Measurements from ENCODE around the gene KCTD2. TPM values are rescaled to one million over a fixed set of nuclear protein-coding genes. Genes with fewer than 3 reads are reported as not detected.

The KCTD2 gene
- total and polyA plus RNA-seq, 9 of the 15 experiments (the other 6 are each of a cell fraction or from before 2014, with no cell fraction given), result 1.7 to 32.9 (median 15.8) TPM

DNA sequence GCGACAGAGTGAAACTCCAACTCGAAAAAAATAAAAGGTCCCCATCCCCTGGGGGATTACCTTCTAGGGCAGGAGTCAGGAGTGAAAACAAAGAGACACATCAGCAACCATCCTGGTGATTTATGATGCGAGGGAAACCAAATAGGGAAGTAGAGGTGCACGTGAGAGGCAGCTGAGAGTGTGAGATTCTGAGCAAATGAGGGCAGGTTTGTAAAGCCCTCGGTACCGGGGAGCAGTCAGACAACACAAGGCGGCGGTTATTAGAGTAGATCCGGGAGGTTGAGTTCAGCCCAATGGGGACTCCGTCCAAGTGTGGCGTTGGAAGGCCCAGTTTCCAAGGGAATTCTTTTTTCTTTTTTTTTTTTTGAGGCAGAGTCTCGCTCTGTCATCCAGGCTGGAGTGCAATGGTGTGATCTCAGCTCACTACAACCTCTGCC is 55.4 kb downstream of the KCTD2 start (continued):
- TF ChIP-seq, protein P1, sequence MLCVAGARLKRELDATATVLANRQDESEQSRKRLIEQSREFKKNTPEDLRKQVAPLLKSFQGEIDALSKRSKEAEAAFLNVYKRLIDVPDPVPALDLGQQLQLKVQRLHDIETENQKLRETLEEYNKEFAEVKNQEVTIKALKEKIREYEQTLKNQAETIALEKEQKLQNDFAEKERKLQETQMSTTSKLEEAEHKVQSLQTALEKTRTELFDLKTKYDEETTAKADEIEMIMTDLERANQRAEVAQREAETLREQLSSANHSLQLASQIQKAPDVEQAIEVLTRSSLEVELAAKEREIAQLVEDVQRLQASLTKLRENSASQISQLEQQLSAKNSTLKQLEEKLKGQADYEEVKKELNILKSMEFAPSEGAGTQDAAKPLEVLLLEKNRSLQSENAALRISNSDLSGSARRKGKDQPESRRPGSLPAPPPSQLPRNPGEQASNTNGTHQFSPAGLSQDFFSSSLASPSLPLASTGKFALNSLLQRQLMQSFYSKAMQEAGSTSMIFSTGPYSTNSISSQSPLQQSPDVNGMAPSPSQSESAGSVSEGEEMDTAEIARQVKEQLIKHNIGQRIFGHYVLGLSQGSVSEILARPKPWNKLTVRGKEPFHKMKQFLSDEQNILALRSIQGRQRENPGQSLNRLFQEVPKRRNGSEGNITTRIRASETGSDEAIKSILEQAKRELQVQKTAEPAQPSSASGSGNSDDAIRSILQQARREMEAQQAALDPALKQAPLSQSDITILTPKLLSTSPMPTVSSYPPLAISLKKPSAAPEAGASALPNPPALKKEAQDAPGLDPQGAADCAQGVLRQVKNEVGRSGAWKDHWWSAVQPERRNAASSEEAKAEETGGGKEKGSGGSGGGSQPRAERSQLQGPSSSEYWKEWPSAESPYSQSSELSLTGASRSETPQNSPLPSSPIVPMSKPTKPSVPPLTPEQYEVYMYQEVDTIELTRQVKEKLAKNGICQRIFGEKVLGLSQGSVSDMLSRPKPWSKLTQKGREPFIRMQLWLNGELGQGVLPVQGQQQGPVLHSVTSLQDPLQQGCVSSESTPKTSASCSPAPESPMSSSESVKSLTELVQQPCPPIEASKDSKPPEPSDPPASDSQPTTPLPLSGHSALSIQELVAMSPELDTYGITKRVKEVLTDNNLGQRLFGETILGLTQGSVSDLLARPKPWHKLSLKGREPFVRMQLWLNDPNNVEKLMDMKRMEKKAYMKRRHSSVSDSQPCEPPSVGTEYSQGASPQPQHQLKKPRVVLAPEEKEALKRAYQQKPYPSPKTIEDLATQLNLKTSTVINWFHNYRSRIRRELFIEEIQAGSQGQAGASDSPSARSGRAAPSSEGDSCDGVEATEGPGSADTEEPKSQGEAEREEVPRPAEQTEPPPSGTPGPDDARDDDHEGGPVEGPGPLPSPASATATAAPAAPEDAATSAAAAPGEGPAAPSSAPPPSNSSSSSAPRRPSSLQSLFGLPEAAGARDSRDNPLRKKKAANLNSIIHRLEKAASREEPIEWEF (CRISPR knock-in tag; IDR thresholded peaks at IDR 0.05), result 0 out of 2 replicates have a peak, but pooled peaks have one; percentile 33
- TF ChIP-seq SOX6 (IDR thresholded peaks at IDR 0.05), result peak; percentile 76; the same call in 1 of the 2 replicates
- no peak for TF ChIP-seq ADNP (tag; IDR thresholded peaks at IDR 0.05)
- TF ChIP-seq, protein P2, sequence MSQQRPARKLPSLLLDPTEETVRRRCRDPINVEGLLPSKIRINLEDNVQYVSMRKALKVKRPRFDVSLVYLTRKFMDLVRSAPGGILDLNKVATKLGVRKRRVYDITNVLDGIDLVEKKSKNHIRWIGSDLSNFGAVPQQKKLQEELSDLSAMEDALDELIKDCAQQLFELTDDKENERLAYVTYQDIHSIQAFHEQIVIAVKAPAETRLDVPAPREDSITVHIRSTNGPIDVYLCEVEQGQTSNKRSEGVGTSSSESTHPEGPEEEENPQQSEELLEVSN (IDR thresholded peaks at IDR 0.05; ENCODE audit: borderline replicate concordance in 1 of 2, extremely low read depth in 1 of 2, insufficient read depth in 1 of 2, insufficient read length in 1 of 2, low read depth in 1 of 2, low read length in 1 of 2, poor library complexity in 1 of 2, severe bottlenecking in 1 of 2), result peak; percentile 85 to 92
- TF ChIP-seq L3MBTL2 (IDR thresholded peaks at IDR 0.05), result peak; percentile 98
- TF ChIP-seq ATF7 (IDR thresholded peaks at IDR 0.05), result 0 out of 2 replicates have a peak, but pooled peaks have one; percentile 14
- peak; percentile 59; the same call in 1 of the 2 replicates for TF ChIP-seq SMARCE1 (IDR thresholded peaks at IDR 0.05)
- TF ChIP-seq, protein P3, sequence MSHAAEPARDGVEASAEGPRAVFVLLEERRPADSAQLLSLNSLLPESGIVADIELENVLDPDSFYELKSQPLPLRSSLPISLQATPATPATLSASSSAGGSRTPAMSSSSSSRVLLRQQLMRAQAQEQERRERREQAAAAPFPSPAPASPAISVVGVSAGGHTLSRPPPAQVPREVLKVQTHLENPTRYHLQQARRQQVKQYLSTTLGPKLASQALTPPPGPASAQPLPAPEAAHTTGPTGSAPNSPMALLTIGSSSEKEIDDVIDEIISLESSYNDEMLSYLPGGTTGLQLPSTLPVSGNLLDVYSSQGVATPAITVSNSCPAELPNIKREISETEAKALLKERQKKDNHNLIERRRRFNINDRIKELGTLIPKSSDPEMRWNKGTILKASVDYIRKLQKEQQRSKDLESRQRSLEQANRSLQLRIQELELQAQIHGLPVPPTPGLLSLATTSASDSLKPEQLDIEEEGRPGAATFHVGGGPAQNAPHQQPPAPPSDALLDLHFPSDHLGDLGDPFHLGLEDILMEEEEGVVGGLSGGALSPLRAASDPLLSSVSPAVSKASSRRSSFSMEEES (CRISPR knock-in tag; IDR thresholded peaks at IDR 0.05), result no peak
- TF ChIP-seq, protein P4, sequence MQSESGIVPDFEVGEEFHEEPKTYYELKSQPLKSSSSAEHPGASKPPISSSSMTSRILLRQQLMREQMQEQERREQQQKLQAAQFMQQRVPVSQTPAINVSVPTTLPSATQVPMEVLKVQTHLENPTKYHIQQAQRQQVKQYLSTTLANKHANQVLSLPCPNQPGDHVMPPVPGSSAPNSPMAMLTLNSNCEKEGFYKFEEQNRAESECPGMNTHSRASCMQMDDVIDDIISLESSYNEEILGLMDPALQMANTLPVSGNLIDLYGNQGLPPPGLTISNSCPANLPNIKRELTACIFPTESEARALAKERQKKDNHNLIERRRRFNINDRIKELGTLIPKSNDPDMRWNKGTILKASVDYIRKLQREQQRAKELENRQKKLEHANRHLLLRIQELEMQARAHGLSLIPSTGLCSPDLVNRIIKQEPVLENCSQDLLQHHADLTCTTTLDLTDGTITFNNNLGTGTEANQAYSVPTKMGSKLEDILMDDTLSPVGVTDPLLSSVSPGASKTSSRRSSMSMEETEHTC (IDR thresholded peaks at IDR 0.05), result peak; percentile 72; the same call in 1 of the 2 replicates
- TF ChIP-seq SRF (CRISPR knock-in tag; IDR thresholded peaks at IDR 0.05), result peak in 1 of 2 experiments; percentile 82; a peak in 2 of 4 replicates
- no peak for TF ChIP-seq ZNF717 (CRISPR knock-in tag; IDR thresholded peaks at IDR 0.05)
- no peak for TF ChIP-seq ZNF197 (CRISPR knock-in tag; IDR thresholded peaks at IDR 0.05; ENCODE audit: low read depth)
- TF ChIP-seq RCOR1 (IDR thresholded peaks at IDR 0.05; ENCODE audit: borderline replicate concordance in 1 of 2, low read depth in 2 of 2, low read length in 2 of 2), result peak in 1 of 2 experiments; percentile 54; a peak in 1 of 4 replicates
- peak; percentile 53; the same call in 1 of the 2 replicates for TF ChIP-seq RNF2 (IDR thresholded peaks at IDR 0.05)
- TF ChIP-seq DPF2 (IDR thresholded peaks at IDR 0.05), result 0 out of 2 replicates have a peak, but pooled peaks have one; percentile 17
- TF ChIP-seq TAL1 (IDR thresholded peaks at IDR 0.05), result peak; percentile 11; the same call in 1 of the 2 replicates
- TF ChIP-seq MBD2 (IDR thresholded peaks at IDR 0.05; ENCODE audit: borderline replicate concordance, low read depth), result no peak
- TF ChIP-seq NR4A1 (CRISPR knock-in tag; IDR thresholded peaks at IDR 0.05), result no peak
- TF ChIP-seq NR4A1 (tag; IDR thresholded peaks at IDR 0.05), result no peak
- peak; percentile 60 for TF ChIP-seq GABPB1 (CRISPR knock-in tag; IDR thresholded peaks at IDR 0.05)
